Activated CD8-positive, alpha-beta memory T cell treated with anti-CD3 and anti-CD28 coated beads, Interleukin-2, amount 50 U/mL, for 24 hours (primary cell): Measurements from ENCODE around the gene RAPGEF4.

Experiments used
- DNase-seq: peaks from one replicate; pipeline ENCODE4 v3.0.0-alpha.2; 2020; ENCODE audit errors: extremely low read depth

The RAPGEF4 gene

DNA sequence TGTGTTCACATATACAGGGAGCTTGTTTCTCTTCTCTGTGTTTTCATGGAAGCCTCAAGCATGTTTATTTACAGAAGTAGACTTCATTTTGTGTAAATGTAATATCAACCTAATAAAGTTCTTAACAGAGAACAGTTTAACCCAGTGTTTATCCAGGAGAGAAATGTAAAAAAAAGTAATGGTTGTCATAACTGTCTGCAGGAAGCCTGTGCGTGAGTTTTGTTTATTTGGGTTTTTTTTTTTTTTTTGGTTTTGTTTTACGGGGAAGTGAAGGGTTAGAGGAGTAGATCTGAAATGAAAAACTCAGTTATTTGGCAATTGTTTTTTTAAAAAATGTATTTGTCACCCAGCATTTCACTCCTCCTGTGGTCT lies 124.7 kb downstream of the RAPGEF4 start:
- DNase-seq, result no peak

DNA sequence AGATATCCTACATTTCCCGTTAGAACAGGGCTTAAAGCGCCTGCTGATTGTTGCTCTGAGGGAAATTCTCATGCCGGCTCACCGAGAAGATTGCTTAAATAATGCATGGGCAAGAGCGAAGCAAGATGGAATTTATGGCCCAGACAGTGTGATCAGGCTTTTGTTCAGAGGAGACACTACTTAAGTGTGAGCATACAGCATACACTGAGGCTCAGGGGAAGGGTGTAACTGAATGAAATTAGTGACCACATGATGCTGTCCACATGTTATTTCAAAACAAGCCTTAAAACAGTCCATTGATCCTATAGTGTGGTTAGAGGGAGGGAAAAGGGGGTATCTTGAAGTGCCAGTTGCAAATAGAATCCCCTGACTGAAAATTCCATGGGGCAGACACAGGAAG lies 125.5 kb downstream of the RAPGEF4 start:
- no peak for DNase-seq

DNA sequence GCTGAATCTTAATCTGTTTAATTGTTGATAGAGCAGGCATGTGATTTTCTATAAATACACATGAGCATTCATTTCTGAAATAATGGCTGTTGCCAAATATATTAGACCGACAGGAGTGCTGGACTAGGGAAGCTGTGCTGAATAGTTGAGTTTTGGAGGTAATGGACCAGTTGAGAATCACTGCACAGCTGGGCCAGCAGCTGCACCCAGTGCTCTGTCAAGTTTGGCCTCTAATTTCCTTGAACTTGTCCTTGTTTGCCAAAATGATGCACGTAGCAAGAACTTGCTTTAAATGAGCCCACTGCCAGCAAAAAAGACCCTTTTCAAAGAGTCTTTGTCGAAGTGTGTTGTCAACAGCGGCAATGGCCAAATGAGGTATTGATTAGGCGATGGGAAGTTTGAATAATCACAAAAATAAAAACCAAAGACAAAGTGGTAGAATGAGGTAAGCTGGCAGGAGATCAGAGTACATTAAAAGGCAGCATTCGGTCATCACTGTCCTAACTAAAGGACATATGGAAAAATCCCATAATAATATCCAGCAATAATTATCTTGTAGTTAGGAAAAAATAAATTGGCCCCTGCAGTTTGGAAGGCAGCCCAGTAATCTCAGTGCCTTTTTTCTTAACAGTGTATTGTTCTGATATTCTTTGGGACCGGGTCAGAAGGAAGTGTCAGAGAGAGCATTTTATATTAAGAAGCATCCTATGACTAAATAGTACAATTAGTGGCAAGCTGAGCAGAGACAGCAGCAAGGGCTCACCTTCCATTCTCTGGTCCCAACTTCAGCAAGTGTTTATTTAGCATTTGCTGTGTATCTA lies 126.2 kb downstream of the RAPGEF4 start:
- DNase-seq, result no peak

DNA sequence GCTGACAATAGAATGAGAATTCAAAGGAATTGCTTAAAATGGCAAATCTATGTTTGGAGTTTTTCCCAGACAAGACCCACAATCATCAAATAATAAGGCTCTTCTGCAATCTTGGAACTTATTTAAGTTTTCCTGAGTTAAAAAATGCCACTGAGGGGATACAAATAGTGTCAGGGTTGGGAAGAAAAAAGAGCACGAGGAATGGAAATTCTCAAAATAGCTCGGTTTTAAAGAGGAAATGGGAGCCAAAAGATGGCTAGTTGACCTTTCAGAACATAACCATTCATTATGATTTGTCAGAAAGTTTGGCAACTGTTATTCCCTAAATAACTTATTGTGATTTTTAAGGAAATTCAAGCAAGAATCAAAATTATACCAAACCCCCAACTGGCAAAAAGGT lies 127.7 kb downstream of the RAPGEF4 start:
- DNase-seq, result no peak

DNA sequence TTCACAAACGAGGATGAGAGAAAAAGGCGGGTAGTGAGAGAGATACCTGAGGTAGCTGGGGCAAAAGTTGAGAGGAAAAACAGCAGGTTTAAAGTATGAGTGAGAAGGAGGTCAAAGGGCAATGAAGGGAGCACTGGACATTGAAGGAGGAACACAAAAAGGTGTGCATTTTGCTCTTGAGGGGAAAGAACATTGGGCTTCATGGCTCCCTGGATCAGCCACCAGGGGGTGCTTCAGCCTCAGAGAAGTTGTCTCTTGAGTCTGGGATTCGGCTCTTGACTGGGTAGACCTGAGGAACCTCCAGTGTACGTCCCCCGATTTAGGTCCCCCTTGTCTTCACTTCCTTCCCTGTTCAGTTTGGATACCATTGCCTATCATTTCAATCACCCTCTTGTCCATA lies 128.5 kb downstream of the RAPGEF4 start:
- no peak for DNase-seq

DNA sequence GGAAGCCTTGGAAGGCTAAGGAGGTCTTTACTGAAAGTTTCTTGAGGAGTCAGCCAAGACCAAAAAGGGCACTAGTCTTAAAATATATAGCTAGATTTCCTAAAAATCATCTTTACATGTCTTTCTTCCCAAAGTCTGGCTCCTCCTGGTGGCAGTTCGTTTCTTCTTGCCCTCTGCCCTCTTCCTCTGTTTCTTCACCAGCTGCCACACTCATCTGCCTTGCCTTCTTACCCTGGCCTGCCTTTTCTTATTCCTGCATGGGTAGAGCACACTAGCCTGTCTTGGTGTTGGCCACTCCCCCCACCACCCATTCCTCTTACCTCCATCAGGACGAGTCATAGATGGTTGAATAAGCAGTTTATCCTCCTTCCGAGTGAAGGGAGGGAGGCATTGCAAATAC lies 129.8 kb downstream of the RAPGEF4 start:
- no peak for DNase-seq

DNA sequence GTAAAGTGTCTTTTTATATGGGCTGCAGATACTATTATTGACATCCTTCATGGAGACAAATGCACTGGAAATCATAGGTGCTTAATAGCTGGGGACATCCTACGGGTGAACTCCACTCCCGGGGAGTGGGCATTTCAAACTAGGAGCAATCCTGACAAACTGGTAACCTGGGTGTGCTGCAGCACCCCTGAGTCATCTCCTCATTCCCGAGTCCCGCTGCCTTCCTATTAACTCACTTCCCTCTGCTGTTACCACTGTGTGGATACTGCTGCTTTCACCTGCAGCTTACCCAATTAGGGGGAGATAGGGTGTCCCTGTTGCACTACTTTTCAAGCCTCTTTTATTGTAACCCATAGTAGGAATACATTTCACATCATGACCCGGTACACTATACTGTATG lies 134.2 kb downstream of the RAPGEF4 start:
- DNase-seq, result no peak

DNA sequence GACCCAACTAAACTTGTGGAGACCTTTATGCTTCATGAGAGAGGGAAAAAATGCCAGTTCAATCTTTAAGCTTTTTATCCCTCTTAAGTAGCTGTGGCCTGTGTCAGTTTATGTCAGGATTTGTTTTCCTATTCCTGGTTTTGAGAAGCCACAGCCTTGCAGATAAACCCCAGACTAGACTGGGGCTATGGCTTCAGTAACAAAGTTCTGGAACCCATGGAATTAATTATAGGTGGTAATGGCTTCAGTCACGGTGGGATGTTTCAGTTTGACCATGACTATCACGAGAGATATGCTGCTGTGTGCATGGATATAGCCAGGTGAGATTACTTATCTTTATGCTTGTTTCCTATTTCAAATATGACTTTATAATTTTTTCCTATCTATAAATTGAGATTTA lies 134.8 kb downstream of the RAPGEF4 start:
- no peak for DNase-seq

DNA sequence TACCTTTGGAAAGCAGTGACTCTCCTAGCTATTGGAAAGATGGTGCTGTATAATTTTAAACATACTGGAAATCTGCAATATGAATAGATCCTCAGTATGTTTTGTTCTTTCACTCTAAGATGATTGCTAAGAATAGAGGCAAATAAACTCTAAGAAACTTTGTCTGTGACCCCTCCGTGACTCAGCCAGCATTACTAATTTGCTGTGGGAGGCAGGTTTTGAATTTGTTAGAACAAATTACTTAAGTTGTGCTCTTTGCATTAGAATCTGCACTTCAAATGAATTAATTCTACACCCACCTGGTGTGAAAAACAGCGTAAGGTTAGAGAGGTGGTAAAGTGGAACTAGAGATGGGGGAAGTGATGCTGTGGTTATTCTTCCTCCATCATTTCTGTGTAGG lies 142.2 kb downstream of the RAPGEF4 start:
- no peak for DNase-seq

DNA sequence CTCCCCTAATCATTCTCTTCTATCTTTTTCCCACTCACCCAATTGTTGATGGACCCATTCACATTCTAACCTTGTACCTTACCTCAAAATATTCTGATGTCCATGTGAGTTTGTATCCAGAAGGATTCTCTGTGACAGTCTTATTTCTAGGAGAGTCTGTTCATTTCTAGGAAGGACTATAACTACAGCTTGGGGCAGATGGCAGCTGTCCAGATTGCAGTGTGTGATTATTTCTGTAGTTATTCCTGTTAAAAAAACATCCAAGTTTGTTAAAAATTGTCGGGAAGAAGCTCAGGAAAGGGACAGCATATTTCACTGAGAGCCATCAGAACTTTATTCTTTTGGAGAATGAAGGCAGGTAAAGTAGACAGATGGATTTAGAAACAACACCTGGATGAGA lies 142.6 kb downstream of the RAPGEF4 start:
- no peak for DNase-seq

DNA sequence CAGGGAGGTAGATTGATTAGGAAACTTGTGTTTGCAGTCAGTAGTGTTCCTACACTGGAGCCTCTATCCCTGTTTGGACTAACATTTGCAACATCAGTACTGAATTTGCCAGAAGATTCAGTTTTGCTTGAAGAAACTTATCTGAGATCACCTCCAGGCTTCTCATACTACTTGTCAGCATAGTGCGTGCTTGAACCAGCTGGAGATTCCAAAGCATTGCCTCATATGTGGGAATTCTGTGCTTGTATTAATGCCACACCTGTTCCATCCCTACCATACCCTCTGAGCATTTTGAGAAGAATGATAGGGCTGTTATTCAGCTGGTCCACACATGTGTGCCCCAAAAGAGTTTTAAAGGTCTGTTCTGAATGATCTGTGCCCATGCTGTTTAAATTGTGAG lies 148.7 kb downstream of the RAPGEF4 start:
- DNase-seq, result no peak

DNA sequence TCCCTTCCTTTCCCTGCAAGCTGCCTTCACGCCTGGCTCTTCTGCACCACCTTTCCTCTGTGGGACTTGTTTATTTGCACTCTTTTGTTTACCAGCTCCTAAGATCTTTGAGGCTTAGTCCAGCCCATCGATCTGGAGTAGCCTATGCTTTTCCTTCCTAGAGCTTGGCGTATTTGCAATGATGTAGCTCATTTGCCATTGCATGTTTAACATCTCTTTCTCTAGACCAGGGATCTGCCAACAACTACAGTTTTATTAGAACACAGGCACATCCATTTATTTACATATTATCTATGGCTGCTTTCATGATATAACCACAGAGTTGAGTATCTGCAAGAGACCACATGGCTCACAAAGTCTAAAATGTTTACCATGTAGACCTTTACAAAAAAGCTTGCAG lies 150.4 kb downstream of the RAPGEF4 start:
- DNase-seq, result no peak

DNA sequence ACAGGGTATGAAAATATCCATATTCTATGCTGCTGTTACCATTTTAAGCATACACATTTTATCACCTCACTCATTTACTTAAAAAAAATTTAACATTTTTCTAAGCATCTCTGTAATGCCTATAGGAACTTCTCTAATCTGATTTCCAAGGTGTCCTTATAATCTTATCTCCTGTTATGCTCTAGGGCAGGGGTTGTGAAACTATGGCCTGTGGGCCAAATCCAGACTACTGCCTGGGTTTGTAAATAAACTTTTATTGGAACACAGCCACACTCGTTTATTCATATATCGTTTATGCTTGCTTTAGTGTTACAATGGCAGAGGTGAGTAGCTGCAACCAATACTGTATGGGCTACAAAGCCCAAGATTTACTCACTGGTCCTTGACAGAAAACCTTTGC lies 151.6 kb downstream of the RAPGEF4 start:
- DNase-seq, result no peak

DNA sequence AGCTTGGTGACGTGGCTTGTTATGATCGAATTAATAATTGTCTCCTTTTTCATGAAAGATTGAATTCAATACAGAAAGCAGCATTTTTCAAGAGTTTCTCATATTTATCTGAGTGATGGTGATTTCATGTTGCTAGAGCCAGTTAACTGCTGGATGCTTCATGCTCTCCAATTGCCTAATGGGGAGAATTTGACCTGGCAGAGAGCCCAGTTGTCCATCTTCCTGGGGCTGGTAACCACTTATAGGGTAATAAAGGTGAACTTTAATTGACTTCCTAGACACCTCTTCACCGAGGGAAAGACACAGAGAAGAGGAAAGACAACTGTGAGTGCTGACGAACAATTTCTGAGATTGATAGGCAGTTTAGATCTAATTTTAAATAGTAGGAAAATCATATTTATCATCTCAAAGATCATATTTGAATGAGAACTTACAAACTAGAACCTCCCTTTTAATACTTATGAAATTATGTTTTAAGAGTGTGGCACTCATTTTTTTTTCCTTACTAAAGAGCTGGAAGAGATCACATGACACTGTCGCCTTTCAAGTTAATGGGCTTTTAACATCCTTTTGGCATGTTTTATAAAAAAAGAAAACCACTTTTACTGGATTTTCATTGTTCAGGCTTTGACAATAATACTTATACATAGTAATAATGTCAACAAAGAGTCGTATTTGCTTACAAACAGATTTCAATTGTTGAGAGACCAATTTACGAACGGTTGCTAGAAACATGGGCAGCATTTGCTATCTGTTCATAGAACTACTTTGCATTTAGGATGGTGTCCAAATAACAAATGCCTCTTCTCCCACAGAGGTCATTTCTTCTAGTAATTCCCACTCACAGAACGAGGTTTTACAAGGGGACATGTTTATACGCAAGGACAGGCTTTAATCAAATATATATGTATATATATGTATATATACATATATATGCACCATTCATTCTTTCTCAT lies 153.3 kb downstream of the RAPGEF4 start:
- DNase-seq, result no peak

DNA sequence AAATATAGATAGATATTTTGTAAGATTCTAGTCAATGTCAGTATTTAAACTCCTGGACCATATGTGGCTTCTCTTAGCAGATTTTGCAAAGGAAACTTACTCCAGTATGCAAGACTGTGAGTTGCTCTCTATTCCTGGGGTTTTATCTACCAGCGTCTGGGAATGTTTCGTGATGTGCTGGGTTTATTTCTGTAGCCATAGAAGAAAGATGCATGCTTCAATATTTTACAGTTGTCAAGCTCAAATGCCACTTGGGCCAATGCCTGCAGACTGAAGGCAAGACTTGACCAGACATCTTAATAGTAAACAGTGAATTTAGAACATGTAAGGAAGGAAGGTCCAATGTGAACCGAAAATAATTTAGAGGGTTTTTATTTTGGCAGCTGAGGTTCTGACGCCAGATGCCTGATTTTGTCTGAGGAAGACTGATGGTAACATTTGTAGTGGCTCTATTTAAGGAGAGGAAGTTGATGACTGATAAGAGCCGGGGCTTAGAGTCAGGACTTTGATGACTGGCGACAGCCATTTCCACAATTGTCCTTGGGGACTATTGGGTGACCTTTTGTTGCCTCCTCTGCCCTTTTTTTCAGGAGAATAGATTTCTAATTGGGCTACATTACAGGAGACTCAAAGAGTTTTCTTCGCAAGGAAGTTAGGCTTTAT lies 154.3 kb downstream of the RAPGEF4 start:
- no peak for DNase-seq

DNA sequence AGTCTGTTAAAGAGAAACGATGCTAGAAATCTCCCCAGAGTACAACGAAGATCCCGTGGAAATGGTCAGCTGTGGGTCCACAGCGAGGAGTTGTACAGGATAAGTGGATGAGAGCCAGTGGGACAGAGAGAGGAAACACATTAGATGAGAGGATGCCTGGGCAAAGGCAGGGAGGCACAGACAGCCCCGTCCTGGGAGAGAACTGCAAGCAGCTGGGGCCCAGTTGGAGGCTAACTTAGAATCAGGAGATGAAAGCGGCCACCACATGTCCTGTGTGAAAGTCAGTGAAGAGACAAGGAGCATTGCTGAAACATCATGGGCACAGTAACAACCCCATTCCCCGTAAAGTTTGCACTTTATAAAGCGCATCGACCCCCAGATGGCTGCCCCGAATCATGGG lies 157.5 kb downstream of the RAPGEF4 start:
- no peak for DNase-seq

DNA sequence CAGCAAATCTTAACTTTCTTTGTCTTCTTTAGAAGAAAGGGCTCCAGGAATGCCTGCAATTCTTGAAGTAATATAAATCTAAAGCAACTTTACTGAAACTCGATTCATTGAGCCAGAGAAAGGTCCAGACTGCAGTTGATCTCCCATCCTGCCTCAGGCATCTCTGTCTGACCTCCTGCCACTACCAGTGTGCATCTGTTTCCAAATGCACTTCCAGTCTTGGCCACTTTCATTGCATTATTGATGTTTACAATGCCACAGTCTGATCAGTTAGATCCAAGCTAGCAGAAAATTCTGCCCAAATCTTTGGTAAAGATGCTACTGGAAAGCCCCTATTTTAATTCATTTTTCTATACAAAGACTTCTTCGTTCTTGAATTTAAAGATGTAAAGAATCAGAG lies 158.0 kb downstream of the RAPGEF4 start:
- no peak for DNase-seq

DNA sequence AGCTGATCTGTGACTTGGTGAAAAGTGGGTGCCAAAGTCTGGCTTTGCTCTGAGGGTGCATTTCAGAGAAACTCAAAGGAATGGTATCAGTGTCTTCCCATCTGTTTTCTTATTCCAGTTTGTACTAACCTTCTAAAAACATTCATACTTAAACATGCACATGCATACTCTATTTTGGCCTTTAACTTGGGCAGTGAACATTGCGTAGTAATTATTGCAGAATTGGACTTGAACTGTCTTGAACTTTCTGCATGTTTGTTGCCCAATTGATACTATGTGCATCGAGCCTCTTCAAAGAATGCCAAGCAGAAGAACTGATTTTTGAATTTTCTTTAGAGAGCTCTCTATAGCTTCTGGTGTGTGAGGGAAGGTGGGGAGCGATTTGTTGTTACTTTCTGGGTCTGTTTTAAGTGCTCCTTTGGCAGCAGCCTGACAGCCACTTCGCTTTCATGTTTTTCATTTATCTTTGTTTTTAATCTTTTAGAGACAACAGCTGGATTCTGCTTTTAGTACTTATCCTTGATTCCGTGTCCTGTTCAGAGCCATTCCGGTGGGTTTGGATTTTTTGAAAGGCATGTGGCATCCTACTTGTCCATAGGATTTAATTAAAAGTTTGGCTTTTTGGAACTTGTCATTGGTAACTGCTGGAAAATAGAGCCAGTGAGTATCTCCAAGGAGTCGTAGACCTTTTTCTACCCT lies 159.2 kb downstream of the RAPGEF4 start:
- DNase-seq, result no peak

DNA sequence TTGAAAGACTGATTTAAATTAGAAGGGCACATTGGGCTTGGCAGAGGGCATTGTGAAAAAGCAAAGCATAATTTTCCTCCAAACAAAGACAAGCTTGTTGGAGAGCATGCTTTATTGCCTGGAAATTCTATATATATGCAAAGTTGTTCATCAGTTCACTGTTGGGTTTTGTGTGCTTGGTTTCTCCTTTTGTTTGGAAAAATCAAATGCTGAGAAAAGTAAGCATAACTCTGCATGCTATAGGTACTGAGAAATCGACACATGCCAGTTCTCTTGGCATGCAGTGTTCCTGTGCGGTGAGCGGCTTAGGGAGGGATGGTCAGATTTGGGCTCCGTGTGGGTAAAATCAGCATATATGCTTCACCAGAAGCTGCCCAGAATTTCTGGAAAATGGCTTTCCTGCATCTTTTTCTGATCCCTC lies 161.0 kb downstream of the RAPGEF4 start:
- no peak for DNase-seq

DNA sequence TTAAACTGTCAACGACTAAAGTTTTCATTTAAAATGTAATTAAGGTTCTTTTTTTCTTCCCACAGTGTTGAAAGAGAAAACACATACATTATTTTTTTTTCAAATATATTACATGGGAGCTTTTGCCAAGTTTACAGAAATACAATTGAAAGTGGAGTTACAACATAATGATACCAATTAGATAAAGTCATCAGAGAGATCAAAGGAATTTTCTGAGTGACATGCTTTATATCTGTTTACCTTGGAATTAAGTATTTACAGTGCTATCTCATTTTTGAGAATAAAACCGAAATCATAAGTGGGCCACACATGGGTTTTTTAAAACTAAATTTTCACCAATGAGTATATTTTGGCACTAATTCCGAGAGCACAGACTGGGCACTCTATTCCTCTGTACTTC lies 165.2 kb downstream of the RAPGEF4 start:
- no peak for DNase-seq

DNA sequence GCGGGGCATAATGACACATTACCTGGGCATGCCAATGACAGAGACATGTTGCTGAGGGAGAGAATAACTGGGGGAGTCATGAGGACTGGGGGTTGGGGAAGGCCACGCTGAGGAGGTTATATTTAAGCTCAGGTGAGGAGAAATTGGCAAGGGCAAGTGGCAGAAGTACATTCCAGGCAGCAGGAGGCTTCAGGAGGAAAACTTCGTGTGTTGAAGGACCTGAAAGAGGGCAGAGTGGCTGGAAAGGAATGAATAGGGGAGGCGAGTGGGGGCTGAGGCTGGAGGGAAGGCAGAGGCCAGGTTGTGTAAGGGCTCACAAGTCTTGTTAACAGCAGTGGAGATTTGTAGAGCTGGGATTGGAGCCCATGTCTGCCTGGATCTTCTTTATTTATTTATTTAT lies 166.3 kb downstream of the RAPGEF4 start:
- DNase-seq, result no peak

DNA sequence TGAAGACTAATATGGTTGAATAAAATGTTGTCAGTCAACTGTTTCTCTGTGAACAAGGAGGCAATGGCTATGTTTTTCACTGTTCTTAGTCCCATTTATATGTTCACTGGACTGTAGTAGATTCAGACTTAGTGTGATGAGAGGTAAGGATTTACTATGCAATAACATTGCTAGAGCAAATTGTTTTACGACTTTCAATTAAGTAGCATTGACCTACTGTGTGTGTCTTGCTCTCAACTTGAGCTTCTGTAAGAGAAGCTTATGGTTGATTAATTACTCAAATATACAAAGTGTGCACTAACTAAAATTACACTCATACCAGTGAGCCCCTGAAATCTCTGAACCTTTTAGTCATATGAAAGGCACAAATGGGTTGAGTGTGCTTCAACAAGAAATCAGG lies 168.6 kb downstream of the RAPGEF4 start:
- no peak for DNase-seq
